Stimulated activated CD8-positive, alpha-beta memory T cell treated with anti-CD3 and anti-CD28 coated beads, Interleukin-15, amount 100 ng/mL, for 48 hours (primary cell): Measurements from ENCODE around the gene INAFM2.

Experiments used
- DNase-seq, 2 donors: peaks; one replicate each; pipeline ENCODE4 v3.0.0-alpha.2; 2020; ENCODE audit warnings: low read depth in 2 of 2

INAFM2 gene

DNA sequence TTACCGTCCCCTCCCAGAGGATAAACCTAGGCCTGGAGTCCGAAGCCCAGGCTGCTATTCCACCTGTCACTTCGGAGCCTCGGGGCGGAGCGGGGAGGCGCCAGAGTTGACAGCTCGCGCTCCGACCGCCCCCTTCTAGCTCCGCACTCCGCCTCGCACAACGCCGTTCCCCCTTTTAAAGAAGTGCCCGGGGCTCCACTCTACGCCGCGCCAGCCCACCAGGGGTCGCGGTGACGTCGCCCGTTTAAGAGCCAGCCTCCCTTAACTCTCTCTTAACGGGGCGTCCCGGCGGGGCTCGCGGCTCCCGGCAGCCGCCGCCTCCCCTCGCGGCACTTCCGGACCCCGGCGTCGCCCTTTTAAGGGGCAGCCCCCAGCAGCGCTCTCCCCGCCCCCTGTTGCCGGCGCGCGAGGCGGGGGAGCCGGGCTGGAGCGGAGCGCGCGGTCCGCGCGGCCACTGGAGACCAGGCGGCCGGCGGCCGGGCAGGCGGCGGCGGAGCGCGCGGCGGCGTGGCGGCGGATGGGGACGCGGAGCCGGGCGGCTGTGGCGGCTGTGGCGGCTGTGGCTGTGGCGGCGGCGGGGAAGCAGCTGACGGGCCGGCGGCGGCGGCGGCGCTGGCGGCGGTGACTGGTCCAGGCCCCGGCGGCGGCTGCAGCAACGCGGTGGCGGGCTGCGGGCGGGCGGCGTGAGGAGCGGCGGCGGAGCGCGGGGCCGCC, at the start of gene INAFM2:
INAFM2 (plus strand) TSS at position 454 of the 714 bp plus-strand sequence. CDS start 364 bp downstream, outside the sequence.
- DNase-seq: peak; percentile 87 to 90

DNA sequence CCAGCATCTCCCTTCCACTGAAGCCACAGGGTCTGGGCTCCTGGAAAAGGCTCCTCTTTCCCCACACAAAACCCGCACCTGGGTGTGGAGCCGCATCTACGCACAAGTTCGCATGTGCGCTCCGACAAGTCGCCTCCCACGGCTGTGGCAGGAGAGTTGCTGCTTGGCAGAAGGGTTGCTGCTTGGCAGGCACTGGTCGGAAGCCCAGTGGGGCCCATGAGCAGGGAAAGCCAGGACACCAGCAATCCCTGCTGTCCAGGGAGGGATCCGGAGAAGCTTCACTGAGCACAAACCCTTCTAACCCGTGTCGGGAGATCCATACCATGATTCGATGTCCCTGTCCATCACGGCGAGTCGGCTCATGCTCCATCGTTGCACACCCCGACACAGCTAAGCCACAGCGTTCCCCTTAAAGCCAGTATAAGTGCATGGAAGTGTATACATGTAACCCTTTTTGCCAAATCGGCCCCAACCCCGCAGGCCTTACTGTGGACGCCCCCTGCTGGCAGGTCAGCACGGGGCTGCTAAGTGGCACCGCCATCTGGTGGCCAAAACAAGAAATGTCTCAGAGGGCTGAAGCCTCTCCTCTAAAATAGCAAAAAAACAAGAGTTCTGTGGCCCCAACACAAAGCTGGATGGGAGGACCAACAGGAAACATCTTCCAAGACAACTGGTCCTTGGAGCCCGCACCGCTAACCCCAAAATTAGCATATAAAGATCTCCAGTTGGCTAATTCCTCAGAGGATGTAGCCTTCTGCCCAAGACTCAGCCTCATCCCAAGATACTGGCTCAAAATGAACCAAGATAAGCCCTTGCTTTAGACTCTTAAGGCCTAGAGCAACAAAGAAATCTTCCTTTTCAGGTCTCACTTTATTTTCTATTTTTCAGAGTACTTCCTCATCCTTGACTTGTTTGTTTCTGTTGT, 48.9 kb upstream of the INAFM2 start:
- DNase-seq: peak; percentile 68 to 71

DNA sequence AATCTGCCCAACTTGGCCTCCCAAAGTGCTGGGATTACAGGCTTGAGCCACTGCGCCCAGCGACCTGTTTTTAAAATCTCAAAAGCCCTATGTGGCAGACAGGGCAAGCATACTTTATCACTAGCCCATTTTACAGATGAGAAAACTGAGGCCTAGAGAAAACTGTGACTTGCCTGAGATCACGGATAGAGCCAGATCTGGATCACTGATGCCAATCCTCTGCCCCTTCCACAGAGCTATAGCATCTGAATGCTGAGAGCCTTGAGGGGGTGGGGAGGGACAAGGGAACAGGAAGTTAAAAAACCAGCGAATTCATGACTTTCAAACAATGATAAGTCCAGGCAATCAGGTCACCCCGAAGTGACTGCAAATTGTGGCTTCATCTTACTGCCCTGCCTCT, 48.0 kb upstream of the INAFM2 start:
- DNase-seq: no peak

DNA sequence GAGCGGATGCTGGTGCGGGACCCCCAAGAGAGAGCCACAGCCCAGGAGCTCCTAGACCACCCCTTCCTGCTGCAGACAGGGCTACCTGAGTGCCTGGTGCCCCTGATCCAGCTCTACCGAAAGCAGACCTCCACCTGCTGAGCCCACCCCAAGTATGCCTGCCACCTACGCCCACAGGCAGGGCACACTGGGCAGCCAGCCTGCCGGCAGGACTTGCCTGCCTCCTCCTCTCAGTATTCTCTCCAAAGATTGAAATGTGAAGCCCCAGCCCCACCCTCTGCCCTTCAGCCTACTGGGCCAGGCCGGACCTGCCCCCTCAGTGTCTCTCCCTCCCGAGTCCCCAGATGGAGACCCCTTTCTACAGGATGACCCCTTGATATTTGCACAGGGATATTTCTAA, 47.5 kb upstream of the INAFM2 start:
- DNase-seq: no peak

DNA sequence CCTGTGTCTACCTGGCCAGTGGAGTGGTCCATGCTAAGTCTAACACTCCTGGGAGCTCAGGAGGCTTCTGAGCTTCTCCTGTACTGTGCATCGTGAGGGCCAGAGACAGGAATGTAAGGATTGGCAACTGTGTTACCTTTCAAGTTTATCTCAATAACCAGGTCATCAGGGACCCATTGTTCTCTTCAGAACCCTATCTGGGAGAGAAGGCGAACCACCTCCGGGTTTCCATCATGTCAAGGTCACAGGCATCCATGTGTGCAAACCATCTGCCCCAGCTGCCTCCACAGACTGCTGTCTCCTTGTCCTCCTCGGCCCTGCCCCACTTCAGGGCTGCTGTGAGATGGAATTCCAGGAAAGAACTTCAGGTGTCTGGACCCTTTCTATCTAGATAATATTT, 46.6 kb upstream of the INAFM2 start:
- DNase-seq: no peak

DNA sequence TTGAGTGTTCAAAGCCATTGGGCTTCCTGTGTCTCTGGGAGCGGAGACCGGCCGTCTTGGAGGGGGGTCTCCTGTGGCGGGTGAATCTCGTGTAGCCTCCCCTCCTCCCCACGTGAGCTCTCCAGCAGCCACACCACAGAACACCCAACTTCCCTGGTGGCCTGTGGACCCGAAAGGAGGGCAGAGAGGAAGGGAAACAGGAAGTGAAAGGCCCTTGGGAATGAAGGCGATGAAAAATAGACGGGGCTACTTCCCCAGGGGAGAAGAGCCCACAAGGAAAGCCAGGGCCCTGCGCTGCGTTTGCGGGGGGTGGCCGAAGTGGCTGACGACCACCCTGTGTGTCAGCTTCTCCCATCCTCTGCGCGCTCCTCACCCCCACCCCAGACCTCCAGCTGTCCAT, 46.0 kb upstream of the INAFM2 start:
- no peak for DNase-seq

DNA sequence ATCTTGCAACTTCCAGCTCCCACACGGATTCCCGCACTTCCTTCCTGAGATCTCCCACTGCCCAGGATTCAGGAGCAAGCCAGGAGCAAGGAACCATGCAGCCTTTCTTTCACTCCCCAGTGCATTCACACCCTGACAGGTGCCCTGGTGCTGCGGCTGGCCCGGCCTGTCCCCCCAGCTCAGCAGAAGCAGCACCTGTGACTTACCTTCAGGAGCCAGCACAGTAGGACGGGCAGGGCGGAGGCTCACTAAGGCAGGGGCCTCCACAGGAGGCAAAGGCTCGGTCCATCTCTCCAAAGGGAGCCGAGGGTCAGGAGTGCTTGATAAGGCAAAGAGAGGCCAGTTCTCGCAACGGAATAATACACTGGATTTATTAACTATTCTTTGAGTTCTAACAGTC, 45.5 kb upstream of the INAFM2 start:
- no peak for DNase-seq

DNA sequence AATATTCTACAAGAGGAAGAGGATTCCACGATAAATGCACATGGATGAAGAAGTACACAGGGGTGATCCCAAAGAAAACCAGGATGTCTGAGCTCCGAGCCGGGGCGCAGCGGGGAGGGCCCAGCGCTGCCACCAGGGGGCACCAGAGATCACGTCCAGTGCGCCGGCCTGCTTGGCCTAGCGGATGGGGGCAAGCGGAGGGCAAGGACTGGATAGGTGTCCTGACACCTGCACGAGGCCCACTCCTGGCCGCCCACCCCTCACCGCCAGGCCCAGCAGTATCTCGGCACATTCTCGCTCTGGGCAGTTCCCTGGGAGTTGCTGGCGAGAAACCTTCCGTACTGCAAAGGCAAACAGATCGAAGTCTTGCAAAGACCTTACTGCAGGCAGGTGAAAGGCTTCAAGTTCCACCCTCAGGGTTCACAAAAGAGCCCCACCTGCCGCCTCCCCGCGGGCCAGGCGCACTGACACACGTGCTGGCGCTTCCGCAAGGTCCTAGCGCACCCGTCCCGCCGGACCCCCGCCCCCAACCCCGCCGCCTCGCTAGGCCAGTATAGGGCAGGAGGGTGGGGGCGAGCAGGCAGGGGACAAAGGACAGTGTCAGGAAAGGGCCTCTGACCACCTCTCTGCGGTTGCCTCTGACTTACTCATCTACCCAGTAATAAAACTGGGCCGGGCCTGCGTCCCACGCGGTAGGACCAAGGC, 43.9 kb upstream of the INAFM2 start:
- DNase-seq: peak; percentile 34 to 38

DNA sequence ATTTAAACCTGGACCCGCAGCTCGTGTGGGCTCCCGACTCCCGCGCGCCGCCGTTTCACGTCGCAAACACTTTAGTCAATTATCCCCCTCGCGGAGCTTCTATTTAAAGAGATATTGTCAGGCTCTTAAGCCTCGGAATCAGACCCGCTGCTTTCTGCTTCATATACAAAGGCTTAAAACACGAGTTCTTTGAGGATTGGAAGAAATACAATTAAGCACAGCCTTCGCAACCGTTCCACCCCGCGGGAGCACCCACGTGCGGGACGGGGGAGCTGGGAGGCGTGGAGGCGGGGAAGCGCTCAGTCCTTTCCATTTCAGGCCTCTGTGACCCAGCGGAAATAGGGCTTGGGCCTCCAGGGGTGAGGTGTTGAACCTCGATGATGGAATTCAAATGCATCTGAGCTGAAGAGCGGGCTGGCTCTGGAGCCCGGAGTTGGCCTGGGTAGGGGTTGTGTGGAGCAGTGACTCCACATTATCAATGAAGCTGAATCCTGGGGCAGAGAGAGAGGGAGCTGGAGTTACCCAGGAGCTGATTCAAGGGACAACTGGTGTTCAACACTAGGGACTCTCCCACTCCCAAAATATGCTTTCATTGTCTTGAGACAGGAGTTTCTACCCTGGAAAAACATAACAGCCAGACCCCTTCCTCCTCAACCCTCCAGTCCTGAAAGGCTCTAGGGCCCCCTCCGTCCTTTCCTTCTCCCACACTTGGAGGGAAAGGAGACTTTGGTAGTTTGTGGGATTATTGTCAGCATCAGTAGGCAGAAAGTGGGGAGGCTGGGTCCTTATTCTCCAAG, 43.0 kb upstream of the INAFM2 start:
- no peak for DNase-seq

DNA sequence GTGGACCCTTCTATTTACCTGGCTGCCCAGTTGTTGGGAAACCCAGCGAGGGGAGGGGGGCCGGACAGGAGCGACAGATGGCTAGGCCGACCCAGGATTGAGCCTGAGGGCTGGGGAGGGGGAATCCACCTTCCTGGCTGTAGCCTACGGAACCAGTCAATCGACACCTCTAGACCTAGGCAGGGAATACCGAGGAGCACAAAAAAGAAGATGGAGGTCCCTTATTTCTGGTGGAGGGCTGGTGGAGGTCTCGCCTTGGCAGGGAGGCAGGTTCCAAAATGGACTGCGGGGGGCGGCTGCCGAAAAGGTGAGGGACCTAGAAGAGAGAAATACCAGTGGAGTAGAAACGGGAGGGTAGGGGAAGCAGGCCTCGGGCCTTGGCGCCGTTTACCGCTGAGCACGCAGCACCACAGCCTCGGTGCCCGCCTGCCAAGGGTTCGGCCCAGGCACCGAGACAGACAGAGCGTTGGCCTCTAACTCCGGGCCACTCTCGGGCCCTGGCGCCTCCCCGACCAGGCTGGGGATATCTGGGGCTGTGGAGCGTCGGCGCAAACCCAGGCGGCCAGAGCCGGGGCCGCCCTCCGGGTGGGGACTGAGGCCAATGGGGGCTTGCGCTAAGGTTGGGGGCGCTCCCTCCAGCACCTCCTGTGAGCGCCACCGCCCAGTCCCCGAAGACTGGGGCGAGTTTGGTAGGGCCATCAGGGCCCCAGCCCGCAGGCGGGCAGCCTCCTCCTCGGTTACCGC, 42.3 kb upstream of the INAFM2 start:
- DNase-seq: no peak

DNA sequence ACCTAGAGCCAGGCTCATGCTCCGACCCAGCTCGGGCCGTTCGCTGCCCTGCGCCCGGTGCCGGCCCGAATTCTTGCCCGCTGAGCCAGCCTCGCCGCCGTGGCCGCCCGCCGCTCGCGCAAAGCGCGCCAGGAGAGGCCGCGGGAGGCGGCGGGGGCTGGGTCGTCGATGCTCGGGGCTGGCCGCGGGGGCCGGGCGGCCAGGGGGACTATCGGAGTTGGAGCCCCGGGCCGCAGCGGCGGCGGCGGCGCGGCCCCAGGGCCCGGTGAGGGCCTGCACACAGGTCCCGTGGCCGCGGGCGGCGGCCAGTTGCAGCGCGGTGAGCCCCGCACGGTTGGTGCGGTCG, 41.7 kb upstream of the INAFM2 start:
- no peak for DNase-seq

DNA sequence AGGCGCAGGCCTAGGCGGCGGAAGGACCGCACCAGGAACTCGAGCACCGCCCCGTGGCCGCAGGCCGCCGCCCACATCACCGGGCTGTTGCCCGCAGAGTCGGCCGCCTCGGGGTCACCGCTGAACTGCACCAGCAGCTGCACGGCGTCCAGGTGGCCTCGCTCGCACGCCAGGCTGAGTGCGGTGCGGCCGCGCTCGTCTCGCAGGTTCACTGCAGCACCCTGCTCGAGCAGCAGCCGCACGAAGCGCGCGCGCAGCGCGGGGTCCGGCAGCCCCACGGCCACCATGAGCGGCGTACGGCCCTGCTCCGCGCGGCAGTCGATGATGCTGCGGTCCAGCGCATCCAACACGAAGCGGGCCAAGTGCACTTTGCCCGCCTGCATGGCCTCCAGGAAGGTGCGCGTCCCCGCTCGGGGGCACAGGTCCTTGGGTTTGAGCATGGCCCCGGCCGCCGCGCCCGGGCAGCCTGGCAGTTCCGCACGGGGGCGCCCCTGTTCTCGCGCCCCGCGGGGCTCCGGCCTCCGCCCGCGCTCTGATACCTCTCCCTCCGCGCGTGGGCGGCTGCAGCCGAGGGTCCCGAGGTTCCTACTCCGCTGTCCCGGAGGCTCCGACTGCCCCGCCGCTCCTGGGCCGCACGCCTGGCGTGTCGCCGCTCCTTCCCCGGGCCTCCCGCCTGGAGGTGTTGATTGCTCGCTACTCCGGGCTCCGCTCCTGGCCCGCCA, 41.2 kb upstream of the INAFM2 start:
- peak; percentile 18 to 31 for DNase-seq

DNA sequence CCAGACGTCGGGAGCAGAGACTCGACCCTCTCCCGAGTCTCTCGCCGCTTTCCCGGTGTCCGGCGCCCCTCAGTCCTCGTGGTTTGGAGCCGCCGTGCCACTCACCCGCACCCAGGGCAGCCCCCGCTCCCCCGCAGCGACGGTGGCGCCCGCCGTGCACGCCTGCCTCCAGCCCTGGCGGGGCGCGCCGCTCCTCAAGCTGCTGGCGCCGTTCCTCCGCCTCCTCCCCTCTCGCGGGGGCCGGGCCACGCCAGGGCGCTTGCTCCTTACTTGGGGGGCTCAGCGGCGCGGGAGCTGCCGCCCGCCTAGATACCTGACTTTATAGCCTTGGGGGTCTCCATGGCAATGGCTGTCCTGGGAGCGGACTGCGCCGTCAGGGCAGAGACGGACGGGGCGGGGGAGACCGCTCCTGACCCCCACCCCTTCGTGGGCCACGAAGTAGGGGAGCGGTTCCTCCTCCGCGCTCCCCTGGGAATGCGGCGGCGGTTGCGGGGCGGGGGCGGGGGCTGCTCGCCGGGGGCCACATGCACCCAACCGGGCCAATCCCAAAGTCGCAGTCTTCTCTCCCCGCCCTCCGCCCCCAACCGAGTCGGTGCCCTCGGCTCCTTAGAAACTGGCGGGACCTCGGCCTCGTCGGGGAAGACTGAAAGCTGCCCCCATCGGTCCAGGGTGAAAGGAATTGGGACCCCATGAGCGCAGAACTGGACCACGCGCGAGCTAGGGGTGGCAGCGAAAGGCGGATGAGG, 40.5 kb upstream of the INAFM2 start, which contains the start of gene ANKRD63:
ANKRD63 (minus strand) TSS at position 196 of the 746 bp plus-strand sequence. CDS start 478 bp downstream, outside the sequence.
- peak in 1 of 2 donors; percentile 24 for DNase-seq

DNA sequence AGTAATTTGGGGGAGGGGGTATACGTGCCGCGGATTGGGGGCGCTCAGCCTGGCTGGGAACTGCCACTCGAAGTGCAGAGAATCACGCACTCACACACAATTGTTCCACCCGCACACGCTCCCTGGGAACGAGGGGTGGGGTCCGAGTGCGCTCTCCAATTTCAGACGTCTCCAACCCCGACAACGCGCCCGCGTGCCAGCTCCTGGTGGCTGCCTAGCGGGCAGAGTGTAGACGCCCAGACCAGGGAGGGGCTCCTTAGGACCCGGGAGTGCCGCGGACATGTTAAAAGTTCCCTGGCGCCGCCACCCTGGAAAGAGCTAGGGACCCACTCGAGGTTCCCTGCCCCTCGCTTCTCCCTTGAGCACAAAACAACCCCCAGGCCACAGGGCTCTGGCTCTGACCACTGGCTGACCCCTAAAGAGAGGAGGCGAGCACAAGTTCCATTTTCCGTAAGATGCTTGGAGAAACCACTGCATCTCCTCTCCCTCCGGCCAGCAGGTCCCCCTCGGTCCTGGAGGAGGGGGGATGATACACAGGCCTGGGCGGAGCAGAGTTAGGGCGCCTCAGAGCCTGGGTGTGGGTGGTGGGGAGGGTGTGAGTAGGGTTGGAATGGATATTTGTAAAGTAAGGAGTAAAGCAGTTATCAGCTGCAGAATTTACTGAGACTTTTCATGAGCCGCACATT, 39.7 kb upstream of the INAFM2 start:
- no peak for DNase-seq

DNA sequence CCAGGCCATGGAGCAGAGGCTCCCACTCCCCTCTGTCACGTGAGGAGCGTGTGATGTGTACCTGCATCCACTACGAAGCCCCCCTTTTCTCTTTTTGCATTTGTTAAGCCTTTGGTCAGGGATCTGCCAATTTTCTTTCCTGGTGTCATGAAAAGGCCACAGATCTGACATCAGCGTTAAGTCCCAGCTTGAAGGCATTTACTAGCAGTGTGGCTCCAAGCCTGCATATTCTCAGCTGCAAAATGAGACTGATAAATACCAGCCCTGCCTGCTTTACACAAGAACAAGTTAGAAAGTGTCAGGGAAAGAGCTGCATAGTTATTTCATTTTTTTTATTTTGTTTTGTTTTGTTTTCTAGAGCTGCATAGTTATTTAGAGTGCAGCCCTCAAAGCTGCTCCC, 38.3 kb upstream of the INAFM2 start:
- DNase-seq: no peak

DNA sequence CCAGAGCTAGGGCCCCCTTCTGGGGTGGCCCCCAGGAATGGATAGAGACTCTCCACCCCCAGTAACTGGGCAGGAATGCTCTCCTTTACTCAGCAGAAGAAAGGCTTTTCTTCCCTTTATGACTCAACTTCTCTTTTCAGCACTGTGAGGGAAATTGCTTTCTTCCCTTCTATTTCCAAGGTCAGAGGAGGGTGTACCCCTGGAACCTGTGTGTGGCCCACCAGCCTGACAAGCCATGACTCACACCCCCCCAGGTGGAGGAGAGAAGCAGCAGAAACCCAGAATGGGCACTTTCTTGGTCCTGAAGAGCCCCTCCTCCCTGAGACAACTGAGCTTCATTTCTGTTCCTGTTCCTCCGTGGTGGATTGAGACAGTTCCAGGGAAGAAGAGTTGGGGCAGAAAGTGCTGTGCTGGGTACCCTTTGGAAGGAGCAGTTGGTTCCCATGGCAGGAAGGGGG, 37.9 kb upstream of the INAFM2 start:
- no peak for DNase-seq

DNA sequence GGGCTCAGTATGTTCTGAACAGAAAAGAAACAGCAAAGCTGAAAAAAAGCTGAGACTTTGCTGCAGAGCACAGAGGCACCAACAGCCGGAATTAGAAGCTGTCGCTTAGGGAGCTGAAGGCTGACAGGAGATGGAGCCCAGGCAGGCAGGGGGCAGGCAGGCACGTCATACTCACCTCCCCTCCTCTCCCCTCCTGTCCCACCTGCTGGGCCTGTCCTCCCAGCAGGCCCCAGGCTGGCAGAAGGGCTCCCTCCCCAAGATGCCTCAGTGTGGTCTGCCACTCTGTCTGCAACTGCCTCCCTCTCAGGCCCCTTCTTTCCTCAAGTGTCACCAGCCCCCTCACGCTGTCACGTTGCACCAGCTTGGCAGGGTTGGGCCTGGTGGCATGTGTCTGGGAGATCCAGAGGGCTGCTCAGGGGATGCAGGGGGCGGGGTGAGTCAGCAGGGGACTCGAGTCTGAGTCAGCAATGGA, 37.4 kb upstream of the INAFM2 start:
- DNase-seq: no peak

DNA sequence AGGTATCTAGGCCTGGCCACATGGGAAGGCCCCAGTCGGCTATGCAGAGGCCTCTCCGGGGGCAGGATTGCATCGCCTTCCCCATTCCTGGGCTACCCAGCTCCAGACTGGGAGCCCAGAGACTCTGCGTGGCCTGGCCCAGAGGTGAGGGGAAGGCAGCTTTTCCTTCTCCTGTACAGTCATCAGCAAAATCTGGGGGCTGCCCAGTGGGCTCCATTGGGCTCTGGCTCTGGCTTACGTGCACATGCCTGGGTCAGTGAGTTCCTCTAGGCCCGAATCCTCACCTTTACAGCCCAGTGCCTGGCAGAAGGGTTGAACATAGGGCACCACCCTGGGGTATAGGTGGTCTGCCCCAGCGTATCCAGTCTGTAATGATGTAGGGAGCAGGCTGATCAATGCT, 36.7 kb upstream of the INAFM2 start:
- no peak for DNase-seq

DNA sequence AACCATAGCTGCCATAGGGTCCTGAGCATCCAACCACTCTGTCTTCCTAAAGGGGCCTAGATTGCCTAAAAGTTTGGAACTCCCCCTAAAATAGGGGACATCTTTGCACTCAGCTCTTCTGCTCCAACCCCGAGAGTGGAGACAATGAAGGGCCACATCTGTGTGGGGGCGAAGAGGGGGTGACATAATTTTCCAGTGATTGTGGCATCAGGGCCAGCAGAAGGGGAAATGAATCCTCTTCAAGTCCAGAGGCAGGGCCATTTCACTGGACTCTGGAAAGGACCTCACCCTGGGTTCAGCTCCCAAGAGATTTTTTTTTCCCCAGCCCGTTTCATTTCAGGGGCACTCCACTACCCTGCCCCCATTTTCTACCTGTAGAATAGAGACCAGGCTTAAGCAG, 36.0 kb upstream of the INAFM2 start:
- DNase-seq: no peak
